ENCODE data around the gene ZNF784. TPM values are rescaled to one million over a fixed set of nuclear protein-coding genes. Genes with fewer than 3 reads are reported as not detected.

The ZNF784 gene
- total and polyA plus RNA-seq, 4 donors = 0.79 to 6.0 (median 3.8) TPM

GRCh38 chr19:55667958-55668357, 43.6 kb upstream of the ZNF784 start:
- WGBS = 75% methylated on average over 11 of the region's 11 CpGs
- TF ChIP-seq REST (IDR thresholded peaks at IDR 0.05) (no peak), FOXA2 (IDR thresholded peaks at IDR 0.05) (no peak), RAD21 (IDR thresholded peaks at IDR 0.05) (no peak), FOXA1 (IDR thresholded peaks at IDR 0.05) (no peak), NR2F2 (IDR thresholded peaks at IDR 0.05) (no peak), GABPA (IDR thresholded peaks at IDR 0.05 in 1 of 2, conservative IDR thresholded peaks at IDR 0.05 in 1 of 2) (no peak), TAF1 (conservative IDR thresholded peaks at IDR 0.05) (no peak), RXRA (IDR thresholded peaks at IDR 0.05) (no peak), SP1 (IDR thresholded peaks at IDR 0.05) (no peak), HNF4A (conservative IDR thresholded peaks at IDR 0.05) (no peak), YY1 (IDR thresholded peaks at IDR 0.05) (no peak), HNF4G (IDR thresholded peaks at IDR 0.05) (no peak)
- TF ChIP-seq, protein P1, sequence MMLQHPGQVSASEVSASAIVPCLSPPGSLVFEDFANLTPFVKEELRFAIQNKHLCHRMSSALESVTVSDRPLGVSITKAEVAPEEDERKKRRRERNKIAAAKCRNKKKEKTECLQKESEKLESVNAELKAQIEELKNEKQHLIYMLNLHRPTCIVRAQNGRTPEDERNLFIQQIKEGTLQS (IDR thresholded peaks at IDR 0.05) = no peak
- TF ChIP-seq, protein P2, sequence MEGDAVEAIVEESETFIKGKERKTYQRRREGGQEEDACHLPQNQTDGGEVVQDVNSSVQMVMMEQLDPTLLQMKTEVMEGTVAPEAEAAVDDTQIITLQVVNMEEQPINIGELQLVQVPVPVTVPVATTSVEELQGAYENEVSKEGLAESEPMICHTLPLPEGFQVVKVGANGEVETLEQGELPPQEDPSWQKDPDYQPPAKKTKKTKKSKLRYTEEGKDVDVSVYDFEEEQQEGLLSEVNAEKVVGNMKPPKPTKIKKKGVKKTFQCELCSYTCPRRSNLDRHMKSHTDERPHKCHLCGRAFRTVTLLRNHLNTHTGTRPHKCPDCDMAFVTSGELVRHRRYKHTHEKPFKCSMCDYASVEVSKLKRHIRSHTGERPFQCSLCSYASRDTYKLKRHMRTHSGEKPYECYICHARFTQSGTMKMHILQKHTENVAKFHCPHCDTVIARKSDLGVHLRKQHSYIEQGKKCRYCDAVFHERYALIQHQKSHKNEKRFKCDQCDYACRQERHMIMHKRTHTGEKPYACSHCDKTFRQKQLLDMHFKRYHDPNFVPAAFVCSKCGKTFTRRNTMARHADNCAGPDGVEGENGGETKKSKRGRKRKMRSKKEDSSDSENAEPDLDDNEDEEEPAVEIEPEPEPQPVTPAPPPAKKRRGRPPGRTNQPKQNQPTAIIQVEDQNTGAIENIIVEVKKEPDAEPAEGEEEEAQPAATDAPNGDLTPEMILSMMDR (IDR thresholded peaks at IDR 0.05; ENCODE audit: low read depth, low read length, missing input control) = no peak

GRCh38 chr19:55667511-55667910, 43.1 kb upstream of the ZNF784 start:
- H3K4me3 ChIP-seq (ENCODE audit: low read depth in 1 of 3, low read length in 3 of 3) = no peak overlapping the region
- 95% methylated on average over 12 of the region's 12 CpGs for WGBS
- no peak overlapping the region for H3K27ac ChIP-seq (ENCODE audit: low read depth in 1 of 2, low read length in 2 of 2)
- peaks cover 25 to 75% (median 60%) of the 10 kb centered on the region in 4 donors for H3K36me3 ChIP-seq (ENCODE audit: control insufficient read depth in 4 of 4, insufficient read depth in 3 of 4, low read depth in 1 of 4, low read length in 3 of 4)
- no peak for DNase-seq (ENCODE audit: low spot score)
- no peak overlapping the region for H3K9ac ChIP-seq (ENCODE audit: low read depth in 1 of 2, low read length in 2 of 2)
- TF ChIP-seq FOXA1 (IDR thresholded peaks at IDR 0.05) = no peak
- no peak for TF ChIP-seq RAD21 (IDR thresholded peaks at IDR 0.05)
- no peak for TF ChIP-seq SP1 (IDR thresholded peaks at IDR 0.05)
- TF ChIP-seq MAX (IDR thresholded peaks at IDR 0.05) = no peak
- peaks cover 0 to 12% (median 0%) of the 10 kb centered on the region in 4 donors for H3K4me1 ChIP-seq (ENCODE audit: control insufficient read depth in 4 of 4, insufficient read depth in 4 of 4, low read length in 3 of 4)
- H3K9me3 ChIP-seq (ENCODE audit: control insufficient read depth in 4 of 4, low read length in 3 of 4) = no peaks in the 10 kb centered on the region
- no peaks in the 10 kb centered on the region for H3K27me3 ChIP-seq (ENCODE audit: control insufficient read depth in 4 of 4, insufficient read depth in 4 of 4, low read length in 3 of 4)

More at GRCh38 chr19:55667958-55668357, 43.6 kb upstream of the ZNF784 start:
- Histone ChIP-seq H3K9ac (ENCODE audit: low read depth in 1 of 2, low read length in 2 of 2) (no peak overlapping the region), H3K36me3 (ENCODE audit: control insufficient read depth in 4 of 4, insufficient read depth in 3 of 4, low read depth in 1 of 4, low read length in 3 of 4) (peaks cover 22 to 70% (median 56%) of the 10 kb centered on the region in 4 donors), H3K27ac (ENCODE audit: low read depth in 1 of 2, low read length in 2 of 2) (no peak overlapping the region), H3K4me3 (ENCODE audit: low read depth in 1 of 3, low read length in 3 of 3) (no peak overlapping the region), H3K9me3 (ENCODE audit: control insufficient read depth in 4 of 4, low read length in 3 of 4) (no peaks in the 10 kb centered on the region), H3K27me3 (ENCODE audit: control insufficient read depth in 4 of 4, insufficient read depth in 4 of 4, low read length in 3 of 4) (no peaks in the 10 kb centered on the region), H3K4me1 (ENCODE audit: control insufficient read depth in 4 of 4, insufficient read depth in 4 of 4, low read length in 3 of 4) (peaks cover 0 to 12% (median 0%) of the 10 kb centered on the region in 4 donors)
- DNase-seq (ENCODE audit: low spot score) = no peak
